ENCODE data around the gene FRYL.

DNA sequence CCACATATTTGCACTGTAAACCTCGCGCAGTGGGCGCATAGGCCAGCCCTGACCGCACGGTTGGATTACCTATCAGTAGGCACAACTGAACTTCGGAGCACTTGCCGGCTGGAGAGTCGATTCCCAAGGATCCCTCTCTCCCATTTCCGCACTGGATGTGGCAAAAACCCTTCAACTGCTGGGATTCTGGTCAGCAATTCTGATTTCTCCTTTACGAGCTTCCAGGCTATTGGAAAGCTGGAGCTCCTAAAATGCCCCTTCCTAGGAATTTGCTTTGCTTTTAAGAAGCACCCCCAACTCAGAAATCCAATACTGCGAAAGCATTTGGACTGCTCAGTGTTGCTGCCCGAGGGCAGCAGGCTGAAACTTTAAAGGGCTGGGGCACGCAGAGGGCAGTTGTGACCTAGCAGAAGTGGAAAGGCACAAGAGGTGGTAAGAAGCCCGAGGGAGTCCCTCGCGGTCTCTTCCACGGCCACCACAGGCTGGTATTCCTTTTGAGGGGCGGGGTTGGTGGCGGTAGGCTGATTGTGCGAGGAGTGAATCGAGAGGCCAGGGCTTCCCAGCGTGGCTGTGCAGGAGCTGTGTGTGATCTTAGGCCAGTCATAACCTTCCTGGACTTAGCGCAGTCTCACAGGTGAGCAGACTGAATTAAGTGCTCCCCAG, 288.4 kb downstream of the FRYL start:
- TF ChIP-seq, protein P1, sequence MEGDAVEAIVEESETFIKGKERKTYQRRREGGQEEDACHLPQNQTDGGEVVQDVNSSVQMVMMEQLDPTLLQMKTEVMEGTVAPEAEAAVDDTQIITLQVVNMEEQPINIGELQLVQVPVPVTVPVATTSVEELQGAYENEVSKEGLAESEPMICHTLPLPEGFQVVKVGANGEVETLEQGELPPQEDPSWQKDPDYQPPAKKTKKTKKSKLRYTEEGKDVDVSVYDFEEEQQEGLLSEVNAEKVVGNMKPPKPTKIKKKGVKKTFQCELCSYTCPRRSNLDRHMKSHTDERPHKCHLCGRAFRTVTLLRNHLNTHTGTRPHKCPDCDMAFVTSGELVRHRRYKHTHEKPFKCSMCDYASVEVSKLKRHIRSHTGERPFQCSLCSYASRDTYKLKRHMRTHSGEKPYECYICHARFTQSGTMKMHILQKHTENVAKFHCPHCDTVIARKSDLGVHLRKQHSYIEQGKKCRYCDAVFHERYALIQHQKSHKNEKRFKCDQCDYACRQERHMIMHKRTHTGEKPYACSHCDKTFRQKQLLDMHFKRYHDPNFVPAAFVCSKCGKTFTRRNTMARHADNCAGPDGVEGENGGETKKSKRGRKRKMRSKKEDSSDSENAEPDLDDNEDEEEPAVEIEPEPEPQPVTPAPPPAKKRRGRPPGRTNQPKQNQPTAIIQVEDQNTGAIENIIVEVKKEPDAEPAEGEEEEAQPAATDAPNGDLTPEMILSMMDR (conservative IDR thresholded peaks at IDR 0.05): no peak
- TF ChIP-seq ZFX (IDR thresholded peaks at IDR 0.05): no peak
